Measurements from ENCODE around the gene LPP. TPM values are rescaled to one million over a fixed set of nuclear protein-coding genes. Genes with fewer than 3 reads are reported as not detected.

Gene LPP
- total RNA-seq, 1 donor from 2014 or later = 184 TPM

DNA sequence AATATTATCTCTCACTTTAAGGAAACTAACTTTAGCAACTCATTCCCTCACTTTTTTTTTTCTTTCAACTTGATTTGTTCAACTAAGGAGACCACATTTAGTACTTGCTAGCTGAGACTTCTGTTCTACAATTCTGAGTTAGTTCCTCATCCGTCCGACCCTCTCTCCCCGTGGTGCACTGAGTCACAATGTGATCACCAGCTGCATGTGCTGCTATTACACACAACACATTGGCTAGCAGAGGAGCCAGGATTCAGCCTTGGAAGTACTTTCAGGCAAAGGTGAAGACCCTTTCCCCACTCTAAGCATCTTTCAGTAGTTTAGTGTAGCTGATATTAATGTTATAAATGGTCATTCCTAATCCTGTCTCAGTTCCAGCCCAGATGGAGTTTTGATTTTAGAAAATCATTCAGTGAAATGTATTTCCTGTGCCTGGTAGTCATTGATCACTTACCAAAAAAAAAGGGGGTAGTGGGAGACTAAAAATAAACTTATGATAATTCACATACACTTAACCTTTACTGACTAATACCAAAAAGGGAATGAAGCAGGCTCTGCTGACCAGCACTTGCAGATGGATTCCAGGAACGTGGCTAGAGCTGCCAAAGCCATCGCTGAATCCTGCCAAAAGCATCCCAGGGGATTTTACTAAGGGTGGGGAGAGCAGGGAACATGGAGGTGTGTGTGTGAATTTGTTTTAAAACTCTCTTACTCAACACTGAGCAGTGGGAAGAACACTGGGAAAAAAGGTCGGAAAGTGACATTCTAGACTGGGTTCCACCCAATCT is 424.8 kb downstream of the LPP start:
- H3K4me1 Mint-ChIP-seq (ENCODE audit: unreplicated experiment) = peaks cover 40% of the 10 kb centered on the region

DNA sequence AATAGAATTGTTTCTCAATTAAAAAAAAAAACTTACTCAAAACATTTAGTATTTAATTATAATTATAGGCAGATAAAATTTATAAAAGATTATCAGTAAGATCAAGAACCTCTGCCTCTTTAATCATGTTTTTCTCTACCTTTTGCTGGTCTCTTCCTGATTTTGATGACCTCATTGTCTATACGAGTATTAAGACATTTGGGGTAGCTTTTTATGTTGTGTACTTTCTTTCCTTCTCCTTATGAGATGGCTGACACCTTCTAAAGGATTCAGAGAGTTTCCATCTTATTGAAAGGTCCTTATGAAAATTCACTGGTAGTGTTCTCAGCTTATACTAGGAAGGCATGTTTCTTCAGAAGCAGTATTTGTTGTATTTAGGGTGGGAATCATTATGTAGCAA is 426.3 kb downstream of the LPP start:
- Mint-ChIP-seq H3K4me3 (ENCODE audit: unreplicated experiment) (no peak overlapping the region), H3K27ac (ENCODE audit: unreplicated experiment) (no peak overlapping the region), H3K9me3 (ENCODE audit: unreplicated experiment) (no peaks in the 10 kb centered on the region), H3K36me3 (ENCODE audit: unreplicated experiment) (peaks cover 8% of the 10 kb centered on the region), H3K27me3 (ENCODE audit: unreplicated experiment) (no peaks in the 10 kb centered on the region), H3K4me1 (ENCODE audit: unreplicated experiment) (peaks cover 26% of the 10 kb centered on the region)
- TF ChIP-seq, protein P1, sequence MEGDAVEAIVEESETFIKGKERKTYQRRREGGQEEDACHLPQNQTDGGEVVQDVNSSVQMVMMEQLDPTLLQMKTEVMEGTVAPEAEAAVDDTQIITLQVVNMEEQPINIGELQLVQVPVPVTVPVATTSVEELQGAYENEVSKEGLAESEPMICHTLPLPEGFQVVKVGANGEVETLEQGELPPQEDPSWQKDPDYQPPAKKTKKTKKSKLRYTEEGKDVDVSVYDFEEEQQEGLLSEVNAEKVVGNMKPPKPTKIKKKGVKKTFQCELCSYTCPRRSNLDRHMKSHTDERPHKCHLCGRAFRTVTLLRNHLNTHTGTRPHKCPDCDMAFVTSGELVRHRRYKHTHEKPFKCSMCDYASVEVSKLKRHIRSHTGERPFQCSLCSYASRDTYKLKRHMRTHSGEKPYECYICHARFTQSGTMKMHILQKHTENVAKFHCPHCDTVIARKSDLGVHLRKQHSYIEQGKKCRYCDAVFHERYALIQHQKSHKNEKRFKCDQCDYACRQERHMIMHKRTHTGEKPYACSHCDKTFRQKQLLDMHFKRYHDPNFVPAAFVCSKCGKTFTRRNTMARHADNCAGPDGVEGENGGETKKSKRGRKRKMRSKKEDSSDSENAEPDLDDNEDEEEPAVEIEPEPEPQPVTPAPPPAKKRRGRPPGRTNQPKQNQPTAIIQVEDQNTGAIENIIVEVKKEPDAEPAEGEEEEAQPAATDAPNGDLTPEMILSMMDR (IDR thresholded peaks at IDR 0.05) = no peak
- DNase-seq (ENCODE audit: extremely low spot score, unreplicated experiment) = no peak

More for the DNA sequence above, 424.8 kb downstream of the LPP start:
- Mint-ChIP-seq H3K4me3 (ENCODE audit: unreplicated experiment) (peak overlapping the region; percentile 4), H3K36me3 (ENCODE audit: unreplicated experiment) (peaks cover 8% of the 10 kb centered on the region), H3K27me3 (ENCODE audit: unreplicated experiment) (no peaks in the 10 kb centered on the region), H3K27ac (ENCODE audit: unreplicated experiment) (peak overlapping the region; percentile 90), H3K9me3 (ENCODE audit: unreplicated experiment) (no peaks in the 10 kb centered on the region)
- TF ChIP-seq, protein P1 (IDR thresholded peaks at IDR 0.05) = no peak
- DNase-seq (ENCODE audit: extremely low spot score, unreplicated experiment) = peak; percentile 83

DNA sequence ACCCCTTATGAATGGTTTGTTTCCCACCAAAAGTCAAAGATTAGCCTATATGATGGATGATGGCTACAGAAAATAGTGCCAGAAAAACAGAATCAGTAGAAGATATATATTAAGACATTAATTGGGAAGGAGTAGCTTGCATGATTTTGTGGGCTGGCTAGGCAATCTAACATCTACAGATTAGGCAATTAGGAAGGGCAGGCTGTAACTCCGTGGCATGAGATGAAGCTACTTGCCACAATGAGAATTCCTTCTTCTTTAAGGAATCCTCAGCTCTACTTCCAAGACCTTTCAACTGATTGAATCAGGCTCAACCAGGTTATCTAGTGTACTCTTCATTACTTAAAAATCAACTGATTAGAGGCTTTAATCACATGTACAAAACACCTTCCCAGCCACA is 426.7 kb downstream of the LPP start:
- H3K4me1 Mint-ChIP-seq (ENCODE audit: unreplicated experiment) = peaks cover 21% of the 10 kb centered on the region
- TF ChIP-seq, protein P1 (IDR thresholded peaks at IDR 0.05) = no peak
- H3K9me3 Mint-ChIP-seq (ENCODE audit: unreplicated experiment) = no peaks in the 10 kb centered on the region
- H3K27ac Mint-ChIP-seq (ENCODE audit: unreplicated experiment) = no peak overlapping the region
- DNase-seq (ENCODE audit: extremely low spot score, unreplicated experiment) = no peak
- H3K36me3 Mint-ChIP-seq (ENCODE audit: unreplicated experiment) = peaks cover 8% of the 10 kb centered on the region
- no peak overlapping the region for H3K4me3 Mint-ChIP-seq (ENCODE audit: unreplicated experiment)
- no peaks in the 10 kb centered on the region for H3K27me3 Mint-ChIP-seq (ENCODE audit: unreplicated experiment)

DNA sequence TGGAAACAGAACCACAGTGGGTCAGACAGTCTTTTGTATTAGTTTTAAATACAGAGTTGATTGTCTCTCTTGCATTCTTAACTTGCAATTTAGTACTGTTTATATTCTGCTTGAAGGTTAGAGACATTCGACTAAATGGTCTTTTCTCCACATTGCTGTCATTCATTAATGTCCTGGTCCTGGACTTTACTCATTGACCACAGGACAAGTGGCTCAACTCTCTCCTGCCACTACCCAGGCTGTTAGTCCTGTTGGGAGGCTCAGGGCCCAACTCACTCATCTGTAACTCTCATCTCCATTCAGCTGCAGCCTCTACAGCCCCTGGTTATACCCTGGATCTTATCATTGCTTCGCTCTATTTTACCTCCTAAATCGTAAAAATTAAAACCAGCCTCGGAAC is 427.4 kb downstream of the LPP start:
- no peak overlapping the region for H3K27ac Mint-ChIP-seq (ENCODE audit: unreplicated experiment)
- no peak overlapping the region for H3K4me3 Mint-ChIP-seq (ENCODE audit: unreplicated experiment)
- H3K4me1 Mint-ChIP-seq (ENCODE audit: unreplicated experiment) = peaks cover 20% of the 10 kb centered on the region
- TF ChIP-seq, protein P1 (IDR thresholded peaks at IDR 0.05) = no peak
- DNase-seq (ENCODE audit: extremely low spot score, unreplicated experiment) = no peak
- H3K27me3 Mint-ChIP-seq (ENCODE audit: unreplicated experiment) = no peaks in the 10 kb centered on the region
- no peaks in the 10 kb centered on the region for H3K9me3 Mint-ChIP-seq (ENCODE audit: unreplicated experiment)
- H3K36me3 Mint-ChIP-seq (ENCODE audit: unreplicated experiment) = peaks cover 8% of the 10 kb centered on the region

DNA sequence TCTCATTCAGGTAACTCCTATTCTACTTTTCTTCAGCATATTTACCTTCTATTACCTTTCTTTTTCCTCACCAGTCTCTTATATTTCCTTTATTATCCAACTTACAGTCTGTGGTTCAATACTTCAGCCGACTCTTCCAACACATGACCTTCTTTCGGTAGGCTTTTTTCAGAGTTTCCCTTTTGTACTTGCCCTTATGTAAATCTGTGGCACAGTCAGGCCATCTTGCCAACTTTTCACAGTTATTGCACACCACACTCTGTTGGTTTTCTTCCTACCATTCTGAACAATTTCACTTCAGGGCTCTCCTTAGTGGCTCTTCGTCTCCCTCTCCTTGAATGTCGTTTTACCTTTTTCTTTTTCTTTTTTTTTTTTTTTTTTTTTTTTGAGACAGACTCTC is 427.8 kb downstream of the LPP start:
- Mint-ChIP-seq H3K9me3 (ENCODE audit: unreplicated experiment) (no peaks in the 10 kb centered on the region), H3K36me3 (ENCODE audit: unreplicated experiment) (peaks cover 8% of the 10 kb centered on the region), H3K4me1 (ENCODE audit: unreplicated experiment) (peaks cover 20% of the 10 kb centered on the region), H3K4me3 (ENCODE audit: unreplicated experiment) (no peak overlapping the region), H3K27me3 (ENCODE audit: unreplicated experiment) (no peaks in the 10 kb centered on the region), H3K27ac (ENCODE audit: unreplicated experiment) (no peak overlapping the region)
- TF ChIP-seq, protein P1 (IDR thresholded peaks at IDR 0.05) = no peak
- no peak for DNase-seq (ENCODE audit: extremely low spot score, unreplicated experiment)

Data from osteocyte (in vitro differentiated cells).